Keratinocyte (primary cell): ENCODE results near the gene SYNJ2.

Experiments used
- EZH2 ChIP-seq: IDR thresholded peaks from one replicate; pipeline ENCODE4 v1.6.1; 2012; ENCODE audit warnings: inconsistent platforms, mild to moderate bottlenecking, low read length, moderate library complexity
- TF ChIP-seq, protein P1 (sequence below), 3 experiments: IDR thresholded peaks in 1 of 3; conservative IDR thresholded peaks in 1 of 3; optimal IDR thresholded peaks in 1 of 3; 2 replicates in 2 of 3; 3 replicates in 1 of 3; pipeline versions ENCODE3 to v1.5.1; 2011; ENCODE audit warnings: low read length in 3 of 3, mild to moderate bottlenecking in 3 of 3, moderate library complexity in 2 of 3, control low read depth in 1 of 3, inconsistent platforms in 1 of 3; ENCODE audit not compliant: insufficient read depth in 2 of 3; ENCODE audit errors: extremely low read depth in 1 of 3

DNA sequence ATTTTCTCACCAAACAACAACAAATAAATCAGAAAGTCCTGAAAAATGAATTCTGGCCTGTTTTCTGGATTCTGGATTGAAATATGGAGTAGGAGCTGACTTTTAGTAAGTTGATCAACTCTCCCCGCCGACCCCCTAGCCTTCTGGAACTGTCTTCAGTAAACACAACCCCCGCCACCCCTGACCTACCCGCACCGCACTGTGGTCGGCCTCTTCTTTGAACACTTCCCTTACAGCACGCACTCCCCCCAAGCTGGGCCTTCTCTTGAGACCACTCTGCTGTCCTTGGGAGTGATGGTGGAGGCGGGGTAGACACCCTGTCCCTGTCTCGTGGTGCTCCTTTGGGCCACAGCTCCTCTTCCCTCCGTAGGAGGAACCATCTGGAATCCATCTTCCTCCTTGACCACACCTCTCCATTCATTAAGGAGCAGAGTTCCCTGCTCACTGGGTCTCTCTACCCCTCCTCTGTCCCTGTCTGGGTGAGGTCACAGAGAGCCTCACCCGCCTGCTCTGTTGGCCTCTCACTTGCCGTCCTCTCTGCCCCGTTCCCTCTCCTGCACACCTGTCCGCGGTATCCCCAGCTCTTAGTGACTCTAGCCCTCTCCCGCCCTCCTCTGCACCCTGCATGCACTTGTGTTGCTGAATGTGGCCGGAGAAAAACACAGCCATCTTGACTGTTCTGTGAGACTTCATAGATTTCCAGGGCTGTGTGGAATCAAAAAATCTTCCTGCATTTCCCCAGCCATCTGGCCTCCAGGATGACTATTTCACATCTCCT lies 19.1 kb downstream of the SYNJ2 start:
- TF ChIP-seq, protein P1, sequence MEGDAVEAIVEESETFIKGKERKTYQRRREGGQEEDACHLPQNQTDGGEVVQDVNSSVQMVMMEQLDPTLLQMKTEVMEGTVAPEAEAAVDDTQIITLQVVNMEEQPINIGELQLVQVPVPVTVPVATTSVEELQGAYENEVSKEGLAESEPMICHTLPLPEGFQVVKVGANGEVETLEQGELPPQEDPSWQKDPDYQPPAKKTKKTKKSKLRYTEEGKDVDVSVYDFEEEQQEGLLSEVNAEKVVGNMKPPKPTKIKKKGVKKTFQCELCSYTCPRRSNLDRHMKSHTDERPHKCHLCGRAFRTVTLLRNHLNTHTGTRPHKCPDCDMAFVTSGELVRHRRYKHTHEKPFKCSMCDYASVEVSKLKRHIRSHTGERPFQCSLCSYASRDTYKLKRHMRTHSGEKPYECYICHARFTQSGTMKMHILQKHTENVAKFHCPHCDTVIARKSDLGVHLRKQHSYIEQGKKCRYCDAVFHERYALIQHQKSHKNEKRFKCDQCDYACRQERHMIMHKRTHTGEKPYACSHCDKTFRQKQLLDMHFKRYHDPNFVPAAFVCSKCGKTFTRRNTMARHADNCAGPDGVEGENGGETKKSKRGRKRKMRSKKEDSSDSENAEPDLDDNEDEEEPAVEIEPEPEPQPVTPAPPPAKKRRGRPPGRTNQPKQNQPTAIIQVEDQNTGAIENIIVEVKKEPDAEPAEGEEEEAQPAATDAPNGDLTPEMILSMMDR (optimal IDR thresholded peaks at IDR 0.05 in 1 of 3, IDR thresholded peaks at IDR 0.05 in 1 of 3, conservative IDR thresholded peaks at IDR 0.05 in 1 of 3; ENCODE audit: extremely low read depth in 1 of 3, insufficient read depth in 2 of 3, low read length in 3 of 3), result no peak
- no peak for TF ChIP-seq EZH2
